BLaER1 treated with 17β-estradiol and CSF1 and Interleukin-3, amounts not matched to agents 10 nM and 100 nM (cell line): ENCODE measurements around the gene TRMU.

ENCODE experiments used
- H3K27ac ChIP-seq, 11 experiments: shearing (Covaris generic); formaldehyde crosslinking; 2 replicates each; pipeline ENCODE4 v1.8.1; 2022
- H3K27me3 ChIP-seq, 11 experiments: shearing (Covaris generic); formaldehyde crosslinking; 2 replicates each; pipeline ENCODE4 v1.8.1; 2022
- H3K36me3 ChIP-seq, 11 experiments: shearing (Covaris generic); formaldehyde crosslinking; 2 replicates each; pipeline ENCODE4 v1.8.1; 2022
- H3K4me1 ChIP-seq, 10 experiments: shearing (Covaris generic); formaldehyde crosslinking; 2 replicates each; pipeline ENCODE4 v1.8.1; 2022
- H3K4me2 ChIP-seq, 11 experiments: shearing (Covaris generic); formaldehyde crosslinking; 2 replicates each; pipeline ENCODE4 v1.8.1; 2022
- H3K4me3 ChIP-seq, 10 experiments: shearing (Covaris generic); formaldehyde crosslinking; 2 replicates each; pipeline ENCODE4 v1.8.1; 2022
- H3K9ac ChIP-seq, 11 experiments: shearing (Covaris generic); formaldehyde crosslinking; 2 replicates each; pipeline ENCODE4 v1.8.1; 2022
- H3K9me3 ChIP-seq, 11 experiments: shearing (Covaris generic); formaldehyde crosslinking; replicated peaks in 1 of 11; 2 replicates each; pipeline ENCODE4 v1.8.1; 2022
- H4K20me1 ChIP-seq, 11 experiments: shearing (Covaris generic); formaldehyde crosslinking; 2 replicates each; pipeline ENCODE4 v1.8.1; 2022
- Cebpa-rat ChIP-seq, 11 experiments: shearing (Covaris generic); IDR thresholded peaks; 2 replicates each; pipeline ENCODE4 v1.8.1; 2022

Gene TRMU

GRCh38 chr22:46364341-46365165 is 29.0 kb downstream of the TRMU start:
- Histone ChIP-seq H3K9me3 (no peaks in the 10 kb centered on the region), H3K4me2 (peak overlapping the region; percentile 41 to 95 (median 90); a peak in 21 of 22 replicates), H3K9ac (peak overlapping the region in 2 of 11 experiments; percentile 1 to 30; a peak in 1 of 22 replicates), H3K36me3 (peaks cover 0 to 7% (median 5%) of the 10 kb centered on the region in 11 experiments; a peak in 7 of 22 replicates), H3K27ac (no peak overlapping the region), H4K20me1 (peaks cover 0 to 81% (median 65%) of the 10 kb centered on the region in 11 experiments; a peak in 19 of 22 replicates), H3K4me3 (peak overlapping the region in 1 of 10 experiments; percentile 17; a peak in 2 of 20 replicates), H3K27me3 (peaks cover 32 to 77% (median 67%) of the 10 kb centered on the region in 11 experiments), H3K4me1 (peaks cover 20 to 61% (median 54%) of the 10 kb centered on the region in 10 experiments)
- no peak for TF ChIP-seq Cebpa-rat (IDR thresholded peaks at IDR 0.05)

- Histone ChIP-seq H3K4me3 (peak overlapping the region in 1 of 10 experiments; percentile 17; a peak in 1 of 20 replicates), H3K36me3 (peaks cover 0 to under 1% (median 0%) of the 10 kb centered on the region in 11 experiments; a peak in 1 of 22 replicates), H3K9ac (peak overlapping the region in 2 of 11 experiments; percentile 1 to 30; a peak in 1 of 22 replicates), H3K27ac (no peak overlapping the region), H4K20me1 (peaks cover 0 to 81% (median 59%) of the 10 kb centered on the region in 11 experiments; a peak in 19 of 22 replicates), H3K4me2 (peak overlapping the region; percentile 41 to 95 (median 90); a peak in 21 of 22 replicates), H3K27me3 (peaks cover 36 to 82% (median 69%) of the 10 kb centered on the region in 11 experiments), H3K9me3 (no peaks in the 10 kb centered on the region), H3K4me1 (peaks cover 20 to 61% (median 54%) of the 10 kb centered on the region in 10 experiments)
- no peak for TF ChIP-seq Cebpa-rat (IDR thresholded peaks at IDR 0.05)
Measured at GRCh38 chr22:46365166-46365624, 29.7 kb downstream of the TRMU start.

- H3K27me3 ChIP-seq: peaks cover 36 to 94% (median 67%) of the 10 kb centered on the region in 11 experiments
- peaks cover 20 to 61% (median 54%) of the 10 kb centered on the region in 10 experiments for H3K4me1 ChIP-seq
- H3K36me3 ChIP-seq: no peaks in the 10 kb centered on the region
- H4K20me1 ChIP-seq: peaks cover 0 to 91% (median 55%) of the 10 kb centered on the region in 11 experiments; a peak in 19 of 22 replicates
- H3K9ac ChIP-seq: no peak overlapping the region
- H3K9me3 ChIP-seq: no peaks in the 10 kb centered on the region
- peak overlapping the region in 8 of 11 experiments; percentile 41 to 81 (median 68); a peak in 11 of 22 replicates for H3K4me2 ChIP-seq
- no peak for TF ChIP-seq Cebpa-rat (IDR thresholded peaks at IDR 0.05)
- no peak overlapping the region for H3K27ac ChIP-seq
- H3K4me3 ChIP-seq: no peak overlapping the region
Measured at GRCh38 chr22:46366327-46366731, 30.8 kb downstream of the TRMU start.

- Histone ChIP-seq H3K27me3 (peaks cover 36 to 89% (median 61%) of the 10 kb centered on the region in 11 experiments), H3K36me3 (no peaks in the 10 kb centered on the region), H3K9ac (no peak overlapping the region; a peak in 1 of 22 replicates), H3K27ac (no peak overlapping the region), H3K4me2 (peak overlapping the region in 9 of 11 experiments; percentile 39 to 81 (median 67); a peak in 18 of 22 replicates), H3K4me1 (peaks cover 20 to 56% (median 48%) of the 10 kb centered on the region in 10 experiments), H4K20me1 (peaks cover 0 to 84% (median 48%) of the 10 kb centered on the region in 11 experiments; a peak in 19 of 22 replicates), H3K9me3 (no peaks in the 10 kb centered on the region), H3K4me3 (no peak overlapping the region)
- TF ChIP-seq Cebpa-rat (IDR thresholded peaks at IDR 0.05): no peak
Measured at GRCh38 chr22:46366801-46367706, 31.5 kb downstream of the TRMU start.

- no peak for TF ChIP-seq Cebpa-rat (IDR thresholded peaks at IDR 0.05)
- H4K20me1 ChIP-seq: peaks cover 0 to 81% (median 43%) of the 10 kb centered on the region in 11 experiments; a peak in 19 of 22 replicates
- H3K9ac ChIP-seq: no peak overlapping the region
- peaks cover 36 to 86% (median 56%) of the 10 kb centered on the region in 11 experiments for H3K27me3 ChIP-seq
- H3K4me3 ChIP-seq: no peak overlapping the region
- H3K9me3 ChIP-seq: no peaks in the 10 kb centered on the region
- peak overlapping the region in 9 of 11 experiments; percentile 39 to 81 (median 67); a peak in 18 of 22 replicates for H3K4me2 ChIP-seq
- H3K36me3 ChIP-seq: no peaks in the 10 kb centered on the region
- no peak overlapping the region for H3K27ac ChIP-seq
- H3K4me1 ChIP-seq: peaks cover 17 to 52% (median 46%) of the 10 kb centered on the region in 10 experiments
Measured at GRCh38 chr22:46367707-46368191, 32.2 kb downstream of the TRMU start.

- TF ChIP-seq Cebpa-rat (IDR thresholded peaks at IDR 0.05): no peak
- Histone ChIP-seq H3K27ac (no peak overlapping the region), H3K4me3 (no peak overlapping the region), H4K20me1 (peaks cover 0 to 78% (median 38%) of the 10 kb centered on the region in 11 experiments; a peak in 19 of 22 replicates), H3K4me1 (peaks cover 17 to 52% (median 45%) of the 10 kb centered on the region in 10 experiments), H3K36me3 (no peaks in the 10 kb centered on the region), H3K4me2 (0 out of 22 replicates have a peak overlapping the region, but pooled peaks of 1 of the 11 experiments have one; percentile 0), H3K9ac (no peak overlapping the region), H3K27me3 (peaks cover 36 to 83% (median 52%) of the 10 kb centered on the region in 11 experiments), H3K9me3 (no peaks in the 10 kb centered on the region)
Measured at GRCh38 chr22:46368422-46368821, 32.9 kb downstream of the TRMU start.

GRCh38 chr22:46368871-46369715 is 33.6 kb downstream of the TRMU start:
- H3K4me1 ChIP-seq: peaks cover 23 to 52% (median 45%) of the 10 kb centered on the region in 10 experiments
- H3K4me3 ChIP-seq: no peak overlapping the region
- peaks cover 30 to 77% (median 50%) of the 10 kb centered on the region in 11 experiments for H3K27me3 ChIP-seq
- peaks cover 0 to 78% (median 37%) of the 10 kb centered on the region in 11 experiments; a peak in 19 of 22 replicates for H4K20me1 ChIP-seq
- H3K9ac ChIP-seq: no peak overlapping the region
- no peak overlapping the region for H3K4me2 ChIP-seq
- no peaks in the 10 kb centered on the region for H3K9me3 ChIP-seq
- no peak for TF ChIP-seq Cebpa-rat (IDR thresholded peaks at IDR 0.05)
- H3K36me3 ChIP-seq: no peaks in the 10 kb centered on the region
- no peak overlapping the region for H3K27ac ChIP-seq
